Measurements from ENCODE around the gene TRIP12. TPM values are rescaled to one million over a fixed set of nuclear protein-coding genes. Genes with fewer than 3 reads are reported as not detected.

TRIP12 gene
- total and polyA plus RNA-seq, 2 of the 13 experiments (the other 11 are each of a cell fraction or from before 2014, with no cell fraction given): 72.1 to 153 TPM

GRCh38 chr2:229855116-229855515 lies 66.7 kb downstream of the TRIP12 start:
- intact Hi-C loops (cut with micrococcal nuclease; ENCODE audit: unreplicated experiment): loop anchor here (2.0 kb wide), 1 partner anchor 22 kb away; no protein-coding TSS in a partner anchor
- no TSS peak for BruUV-seq (replicated peaks)

More at GRCh38 chr2:229855116-229855515, 66.7 kb downstream of the TRIP12 start:
- ATAC-seq: no peak
- Histone ChIP-seq H3K4me1 (ENCODE audit: insufficient read depth, low read length) (no peaks in the 10 kb centered on the region), H3K27ac (ENCODE audit: extremely low read length, insufficient read depth, low read length) (no peak overlapping the region), H2AFZ (ENCODE audit: low read length) (no peak overlapping the region), H3K4me2 (ENCODE audit: low read depth, low read length) (no peak overlapping the region), H3K36me3 (replicated peaks in 1 of 2; ENCODE audit: control insufficient read depth in 1 of 2, insufficient read depth in 2 of 2, low read length in 2 of 2) (peaks cover 19 to 63% of the 10 kb centered on the region in 2 experiments), H3K9me3 (ENCODE audit: low read length) (no peaks in the 10 kb centered on the region), H3K9ac (ENCODE audit: insufficient read depth, low read depth, low read length) (no peak overlapping the region), H3K27me3 (ENCODE audit: control insufficient read depth in 1 of 2, insufficient read depth in 2 of 2, low read length in 2 of 2) (no peaks in the 10 kb centered on the region), H4K20me1 (ENCODE audit: insufficient read depth, low read length) (no peaks in the 10 kb centered on the region; the same call in 1 of the 2 replicates), H3K4me3 (replicated peaks in 1 of 3; ENCODE audit: insufficient read depth in 1 of 3, low read depth in 2 of 3, low read length in 3 of 3) (no peak overlapping the region), H3K79me2 (ENCODE audit: insufficient read depth, low read length) (peaks cover 4% of the 10 kb centered on the region)
- in situ Hi-C loops (cut with HindIII; ENCODE audit: extremely low pct_ligation_motif_present, low pct_unique_long_range_greater_than_20kb): no loop called here
- ChIA-PET CTCF (ENCODE audit: low intra/inter-chr PET ratio, low total read pairs) (no interaction called here), POLR2A (no interaction called here)
- TF ChIP-seq, protein P1, sequence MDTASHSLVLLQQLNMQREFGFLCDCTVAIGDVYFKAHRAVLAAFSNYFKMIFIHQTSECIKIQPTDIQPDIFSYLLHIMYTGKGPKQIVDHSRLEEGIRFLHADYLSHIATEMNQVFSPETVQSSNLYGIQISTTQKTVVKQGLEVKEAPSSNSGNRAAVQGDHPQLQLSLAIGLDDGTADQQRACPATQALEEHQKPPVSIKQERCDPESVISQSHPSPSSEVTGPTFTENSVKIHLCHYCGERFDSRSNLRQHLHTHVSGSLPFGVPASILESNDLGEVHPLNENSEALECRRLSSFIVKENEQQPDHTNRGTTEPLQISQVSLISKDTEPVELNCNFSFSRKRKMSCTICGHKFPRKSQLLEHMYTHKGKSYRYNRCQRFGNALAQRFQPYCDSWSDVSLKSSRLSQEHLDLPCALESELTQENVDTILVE (CRISPR knock-in tag; IDR thresholded peaks at IDR 0.05): no peak
- TF ChIP-seq, protein P2, sequence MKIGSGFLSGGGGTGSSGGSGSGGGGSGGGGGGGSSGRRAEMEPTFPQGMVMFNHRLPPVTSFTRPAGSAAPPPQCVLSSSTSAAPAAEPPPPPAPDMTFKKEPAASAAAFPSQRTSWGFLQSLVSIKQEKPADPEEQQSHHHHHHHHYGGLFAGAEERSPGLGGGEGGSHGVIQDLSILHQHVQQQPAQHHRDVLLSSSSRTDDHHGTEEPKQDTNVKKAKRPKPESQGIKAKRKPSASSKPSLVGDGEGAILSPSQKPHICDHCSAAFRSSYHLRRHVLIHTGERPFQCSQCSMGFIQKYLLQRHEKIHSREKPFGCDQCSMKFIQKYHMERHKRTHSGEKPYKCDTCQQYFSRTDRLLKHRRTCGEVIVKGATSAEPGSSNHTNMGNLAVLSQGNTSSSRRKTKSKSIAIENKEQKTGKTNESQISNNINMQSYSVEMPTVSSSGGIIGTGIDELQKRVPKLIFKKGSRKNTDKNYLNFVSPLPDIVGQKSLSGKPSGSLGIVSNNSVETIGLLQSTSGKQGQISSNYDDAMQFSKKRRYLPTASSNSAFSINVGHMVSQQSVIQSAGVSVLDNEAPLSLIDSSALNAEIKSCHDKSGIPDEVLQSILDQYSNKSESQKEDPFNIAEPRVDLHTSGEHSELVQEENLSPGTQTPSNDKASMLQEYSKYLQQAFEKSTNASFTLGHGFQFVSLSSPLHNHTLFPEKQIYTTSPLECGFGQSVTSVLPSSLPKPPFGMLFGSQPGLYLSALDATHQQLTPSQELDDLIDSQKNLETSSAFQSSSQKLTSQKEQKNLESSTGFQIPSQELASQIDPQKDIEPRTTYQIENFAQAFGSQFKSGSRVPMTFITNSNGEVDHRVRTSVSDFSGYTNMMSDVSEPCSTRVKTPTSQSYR (CRISPR knock-in tag; IDR thresholded peaks at IDR 0.05; ENCODE audit: borderline replicate concordance): no peak
- TF ChIP-seq ZNF263 (CRISPR knock-in tag; IDR thresholded peaks at IDR 0.05) (no peak), REL (CRISPR knock-in tag; conservative IDR thresholded peaks at IDR 0.05) (no peak), NCOA5 (CRISPR knock-in tag; IDR thresholded peaks at IDR 0.05) (no peak), SIN3B (IDR thresholded peaks at IDR 0.05; ENCODE audit: low read length) (no peak), KDM4B (CRISPR knock-in tag; IDR thresholded peaks at IDR 0.05) (no peak), E2F5 (CRISPR knock-in tag; conservative IDR thresholded peaks at IDR 0.05) (no peak)
- TF ChIP-seq, protein P3, sequence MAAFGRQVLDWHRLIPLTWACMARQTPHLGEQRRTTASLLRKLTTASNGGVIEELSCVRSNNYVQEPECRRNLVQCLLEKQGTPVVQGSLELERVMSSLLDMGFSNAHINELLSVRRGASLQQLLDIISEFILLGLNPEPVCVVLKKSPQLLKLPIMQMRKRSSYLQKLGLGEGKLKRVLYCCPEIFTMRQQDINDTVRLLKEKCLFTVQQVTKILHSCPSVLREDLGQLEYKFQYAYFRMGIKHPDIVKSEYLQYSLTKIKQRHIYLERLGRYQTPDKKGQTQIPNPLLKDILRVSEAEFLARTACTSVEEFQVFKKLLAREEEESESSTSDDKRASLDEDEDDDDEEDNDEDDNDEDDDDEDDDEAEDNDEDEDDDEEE (CRISPR knock-in tag; IDR thresholded peaks at IDR 0.05): no peak
- no peak for FAIRE-seq
- WGBS (ENCODE audit: low lambda C conversion rate): 94% methylated on average over 5 of the region's 5 CpGs
- DNase-seq (ENCODE audit: low spot score): no peak
